Left ventricle myocardium inferior (tissue), 1 donor: Measurements from ENCODE around the gene CD244. TPM values are rescaled to one million over a fixed set of nuclear protein-coding genes. Genes with fewer than 3 reads are reported as not detected.
A peak's percentile ranks its signal among the peaks of the same experiment; 100 is the strongest.

Experiments used
- DNase-seq: peaks from one replicate; pipeline ENCODE4 v3.0.0-alpha.2; 2020
- H3K27ac ChIP-seq: fragments of 200-600 bp; replicated peaks from 2 replicates; pipeline ENCODE4 v1.8.0; 2021
- H3K27me3 ChIP-seq: fragments of 200-600 bp; 2 replicates; pipeline ENCODE4 v1.8.0; 2021; ENCODE audit warnings: low read depth
- H3K36me3 ChIP-seq: fragments of 200-600 bp; 2 replicates; pipeline ENCODE4 v1.8.0; 2021
- H3K4me1 ChIP-seq: fragments of 200-600 bp; 2 replicates; pipeline ENCODE4 v1.8.0; 2021
- H3K4me3 ChIP-seq: fragments of 200-600 bp; 2 replicates; pipeline ENCODE4 v1.8.0; 2021; ENCODE audit warnings: mild to moderate bottlenecking, moderate library complexity
- H3K9me3 ChIP-seq: fragments of 200-600 bp; replicated peaks from 2 replicates; pipeline ENCODE4 v1.8.0; 2021
- intact Hi-C: fragments of 100-400 bp; cut with micrococcal nuclease; formaldehyde crosslinking; loops from one replicate; pipeline ENCODE4 v1.11.0; 2022
- total RNA-seq: library from RNA; stranded (reverse); fragmentation: NEBNext Ultra II Directional; extraction: Animal tissue kit (Norgen Biotek cat#: 25700); gene quantifications from one replicate; pipeline ENCODE4 v1.2.1, GENCODE V29; 2021
- TF ChIP-seq, protein P1 (sequence below): fragments of 200-600 bp; IDR thresholded peaks from 2 replicates; pipeline ENCODE4 v1.8.0; 2021; ENCODE audit warnings: antibody characterized with exemption, mild to moderate bottlenecking, borderline replicate concordance
- donor health status: DM: no; HTN: yes; CAD: no; lungs with severe emphysema.

Gene CD244
- total RNA-seq, 1 donor from 2014 or later = 0.14 TPM

DNA sequence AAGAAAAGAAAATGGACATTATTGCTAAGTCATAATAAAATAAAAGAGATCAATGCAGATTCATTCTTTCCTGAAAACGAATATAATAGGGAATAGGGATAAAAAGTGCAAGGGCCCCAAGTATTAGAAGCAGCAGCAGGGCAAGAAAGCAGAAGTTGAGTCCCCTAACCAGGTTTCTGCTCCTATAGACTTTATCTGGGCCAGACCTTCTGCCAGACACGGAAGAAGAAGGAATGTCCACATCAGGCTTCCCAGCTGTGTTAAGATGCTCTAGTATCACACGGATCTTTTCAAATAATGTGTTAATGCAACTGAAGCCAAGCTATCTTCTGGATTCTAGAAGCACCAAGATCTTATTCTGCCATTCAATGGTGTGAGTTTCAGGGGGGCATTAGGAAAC lies 26.9 kb downstream of the CD244 start:
- intact Hi-C loops = loop anchor here (10.0 kb wide), 1 partner anchor 119 kb away; the partner anchor contains the start of gene ITLN2
- H3K4me3 ChIP-seq = no peak overlapping the region
- no peak overlapping the region for H3K27ac ChIP-seq
- no peaks in the 10 kb centered on the region for H3K36me3 ChIP-seq
- DNase-seq = no peak
- peaks cover 25% of the 10 kb centered on the region for H3K27me3 ChIP-seq
- H3K4me1 ChIP-seq = peaks cover 15% of the 10 kb centered on the region
- no peaks in the 10 kb centered on the region for H3K9me3 ChIP-seq
- TF ChIP-seq, protein P1, sequence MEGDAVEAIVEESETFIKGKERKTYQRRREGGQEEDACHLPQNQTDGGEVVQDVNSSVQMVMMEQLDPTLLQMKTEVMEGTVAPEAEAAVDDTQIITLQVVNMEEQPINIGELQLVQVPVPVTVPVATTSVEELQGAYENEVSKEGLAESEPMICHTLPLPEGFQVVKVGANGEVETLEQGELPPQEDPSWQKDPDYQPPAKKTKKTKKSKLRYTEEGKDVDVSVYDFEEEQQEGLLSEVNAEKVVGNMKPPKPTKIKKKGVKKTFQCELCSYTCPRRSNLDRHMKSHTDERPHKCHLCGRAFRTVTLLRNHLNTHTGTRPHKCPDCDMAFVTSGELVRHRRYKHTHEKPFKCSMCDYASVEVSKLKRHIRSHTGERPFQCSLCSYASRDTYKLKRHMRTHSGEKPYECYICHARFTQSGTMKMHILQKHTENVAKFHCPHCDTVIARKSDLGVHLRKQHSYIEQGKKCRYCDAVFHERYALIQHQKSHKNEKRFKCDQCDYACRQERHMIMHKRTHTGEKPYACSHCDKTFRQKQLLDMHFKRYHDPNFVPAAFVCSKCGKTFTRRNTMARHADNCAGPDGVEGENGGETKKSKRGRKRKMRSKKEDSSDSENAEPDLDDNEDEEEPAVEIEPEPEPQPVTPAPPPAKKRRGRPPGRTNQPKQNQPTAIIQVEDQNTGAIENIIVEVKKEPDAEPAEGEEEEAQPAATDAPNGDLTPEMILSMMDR = no peak

DNA sequence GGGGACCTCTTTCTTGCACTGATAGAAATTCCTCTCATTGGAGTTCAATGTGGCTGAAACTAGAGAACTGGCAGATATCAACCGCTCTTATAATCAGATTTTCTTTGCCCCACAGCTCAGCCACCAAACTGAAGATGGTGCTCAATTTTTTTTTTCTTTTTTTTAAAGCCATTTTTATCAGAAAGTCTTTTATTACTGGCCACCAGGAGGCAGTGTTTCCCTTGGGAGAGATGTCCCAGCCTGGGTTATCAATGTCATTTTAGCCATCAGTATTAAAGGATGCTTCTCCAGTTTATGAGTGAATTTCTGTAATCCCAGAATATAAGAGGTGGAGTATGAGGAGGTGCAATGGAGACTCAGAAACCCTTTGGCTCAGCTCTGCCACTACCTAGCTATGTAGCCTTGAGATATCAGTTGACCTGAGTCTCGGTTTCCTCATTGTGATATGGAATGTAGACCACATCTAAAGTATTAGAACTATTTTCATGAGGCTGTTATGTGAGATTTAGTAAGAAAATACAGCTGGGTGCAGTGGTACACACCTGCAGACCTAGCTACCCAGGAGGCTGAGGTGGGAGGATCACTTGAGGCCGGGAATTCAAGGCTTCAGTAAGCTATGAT lies 27.6 kb downstream of the CD244 start:
- H3K4me1 ChIP-seq = peaks cover 15% of the 10 kb centered on the region
- DNase-seq = no peak
- intact Hi-C loops = loop anchor here (10.0 kb wide), 1 partner anchor 120 kb away; the partner anchor contains the start of gene ITLN2
- TF ChIP-seq, protein P1 = peak; percentile 67
- no peak overlapping the region for H3K4me3 ChIP-seq
- no peaks in the 10 kb centered on the region for H3K36me3 ChIP-seq
- H3K27me3 ChIP-seq = peaks cover 25% of the 10 kb centered on the region
- no peaks in the 10 kb centered on the region for H3K9me3 ChIP-seq
- H3K27ac ChIP-seq = no peak overlapping the region

DNA sequence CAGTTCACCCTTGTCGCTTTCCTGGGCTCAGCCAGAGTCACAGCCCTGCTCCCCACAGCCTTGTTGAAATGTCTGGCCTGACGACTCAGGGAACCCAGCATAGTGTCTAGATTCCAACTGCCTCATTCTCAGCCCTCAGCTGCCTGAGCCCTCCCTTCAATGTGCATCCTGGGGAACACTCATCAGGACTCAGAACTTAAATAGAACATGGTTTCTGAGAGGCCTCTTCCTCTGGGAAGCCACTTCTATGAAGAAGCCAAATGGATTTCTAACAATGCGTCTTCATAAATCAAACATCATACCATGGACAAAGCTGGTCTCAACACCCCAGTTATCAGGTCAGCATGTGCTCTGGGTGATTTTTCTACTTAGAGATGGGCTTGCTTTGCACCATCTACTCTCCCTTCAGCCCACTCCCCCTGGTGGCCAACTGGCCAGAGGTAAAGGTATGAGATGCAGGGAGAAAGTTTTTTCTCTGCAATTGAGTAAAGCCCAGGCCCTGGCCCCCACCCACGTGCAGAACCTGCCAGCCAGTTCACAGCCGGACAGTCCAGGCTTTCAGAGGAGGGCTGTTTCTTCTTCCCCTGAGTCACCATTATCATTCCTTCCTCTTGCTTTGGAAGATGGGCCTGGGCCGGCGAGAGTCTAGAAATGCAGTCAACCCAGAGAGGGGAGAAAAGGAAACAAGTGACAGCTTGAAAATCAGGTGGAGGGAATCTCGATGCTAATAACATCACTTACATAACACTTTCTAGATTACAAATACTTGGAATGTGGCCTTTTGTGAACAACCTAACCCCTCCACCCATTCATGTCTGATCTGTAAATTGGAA lies 32.1 kb downstream of the CD244 start:
- no peak overlapping the region for H3K4me3 ChIP-seq
- intact Hi-C loops = loop anchor here (10.0 kb wide), 1 partner anchor 124 kb away; the partner anchor contains the start of gene ITLN2
- no peaks in the 10 kb centered on the region for H3K9me3 ChIP-seq
- H3K36me3 ChIP-seq = no peaks in the 10 kb centered on the region
- H3K27ac ChIP-seq = no peak overlapping the region
- DNase-seq = no peak
- H3K27me3 ChIP-seq = peaks cover 30% of the 10 kb centered on the region
- TF ChIP-seq, protein P1 = peak; percentile 65
- no peaks in the 10 kb centered on the region for H3K4me1 ChIP-seq

DNA sequence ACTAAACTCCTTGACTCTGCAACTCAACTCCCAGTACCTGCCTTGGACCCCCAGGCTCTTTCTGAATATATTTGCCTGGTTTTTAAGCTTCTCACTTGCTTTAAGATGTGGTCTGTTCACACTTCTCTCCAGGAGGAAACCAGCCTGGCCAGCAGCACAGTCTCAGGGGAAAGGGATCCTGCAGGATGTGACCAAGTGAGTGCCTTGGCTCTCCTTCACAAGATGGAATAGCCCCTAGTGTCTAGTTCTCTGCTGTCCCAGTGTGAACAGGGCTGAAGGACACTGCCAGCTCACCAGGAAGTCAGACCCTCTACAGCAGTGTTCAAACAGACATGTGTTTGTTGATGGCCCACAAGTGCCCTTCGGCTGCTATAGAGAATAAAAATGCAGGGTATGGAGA lies 32.9 kb downstream of the CD244 start:
- TF ChIP-seq, protein P1 = no peak
- intact Hi-C loops = loop anchor here (10.0 kb wide), 1 partner anchor 125 kb away; the partner anchor contains the start of gene ITLN2
- Histone ChIP-seq H3K9me3 (no peaks in the 10 kb centered on the region), H3K36me3 (no peaks in the 10 kb centered on the region), H3K4me3 (no peak overlapping the region), H3K27me3 (peaks cover 30% of the 10 kb centered on the region), H3K4me1 (no peaks in the 10 kb centered on the region), H3K27ac (no peak overlapping the region)
- DNase-seq = no peak

DNA sequence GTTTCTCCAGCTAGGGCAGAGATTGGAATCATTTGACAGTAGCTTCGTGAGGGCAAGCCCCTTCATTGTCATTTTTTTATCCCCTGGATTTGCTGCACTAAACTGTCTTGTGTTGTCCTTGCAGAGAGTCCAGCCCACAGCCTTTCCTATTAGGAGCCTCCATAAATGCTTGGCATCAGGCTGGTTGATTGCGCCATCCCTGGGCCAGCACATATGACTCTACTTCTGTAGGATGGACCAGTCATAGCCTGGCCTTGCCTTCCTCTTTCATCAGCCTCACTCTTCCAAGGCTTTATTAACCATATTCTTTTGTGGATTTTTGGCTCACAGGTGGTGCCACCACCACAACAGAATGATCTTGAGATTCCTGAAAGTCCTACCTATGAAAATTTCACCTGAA lies 35.3 kb downstream of the CD244 start:
- Histone ChIP-seq H3K4me3 (no peak overlapping the region), H3K36me3 (no peaks in the 10 kb centered on the region), H3K9me3 (no peaks in the 10 kb centered on the region), H3K4me1 (no peaks in the 10 kb centered on the region), H3K27me3 (peaks cover 16% of the 10 kb centered on the region), H3K27ac (no peak overlapping the region)
- TF ChIP-seq, protein P1 = no peak
- intact Hi-C loops = no loop called here
- no peak for DNase-seq
